Dermis microvascular lymphatic vessel endothelial cell (primary cell): ENCODE results near the gene MDK. TPM values are rescaled to one million over a fixed set of nuclear protein-coding genes. Genes with fewer than 3 reads are reported as not detected.

ENCODE experiments used
- total RNA-seq: library from RNA; depleted of rRNA; stranded (reverse); fragments of >200 nt; gene quantifications from 2 replicates; pipeline ENCODE4 v1.2.1, GENCODE V29; 2014

The MDK gene
- total RNA-seq, 1 donor from 2014 or later = 34.8 TPM

Other genes starting within 250 kb of the MDK start
- gene CREB3L1, start 104.0 kb upstream of the MDK start, total RNA-seq = under 0.01 and 0.25 TPM in 2 replicates
- gene DGKZ, start 34.2 kb upstream of the MDK start, total RNA-seq = 51.6 and 61.3 TPM in 2 replicates
- gene CHRM4, start 10.1 kb downstream of the MDK start, total RNA-seq = under 0.01 and 0.25 TPM in 2 replicates
- 13.5 and 16.3 TPM in 2 replicates for gene AMBRA1, start 212.4 kb downstream of the MDK start, total RNA-seq
- gene HARBI1, start 235.6 kb downstream of the MDK start, total RNA-seq = 3.0 and 5.2 TPM in 2 replicates
- 46.3 and 61.1 TPM in 2 replicates for gene ATG13, start 235.9 kb downstream of the MDK start, total RNA-seq